H1 (cell line): ENCODE measurements around the gene LOXHD1. TPM values are rescaled to one million over a fixed set of nuclear protein-coding genes. Genes with fewer than 3 reads are reported as not detected.

Experiments
- CTCF ChIA-PET: fragments of 300-600 bp; sonication (Branson Sonifier 250); formaldehyde crosslinking; loops from one replicate; lab custom pipeline; 2021; ENCODE audit not compliant: partially characterized antibody; lab: Charles Lee
- POLR2A ChIA-PET: fragments of 300-600 bp; sonication (Branson Sonifier 250); formaldehyde crosslinking; loops from one replicate; lab custom pipeline; 2021; ENCODE audit warnings: inconsistent platforms; ENCODE audit not compliant: partially characterized antibody; lab: Charles Lee
- DNase-seq, 2 experiments: peaks; one replicate each; pipeline versions ENCODE4 v3.0.0 to v3.0.0-alpha.2; 2010 to 2022; ENCODE audit warnings: low spot score in 2 of 2, low read depth in 1 of 2, mixed read lengths in 1 of 2
- FAIRE-seq: peaks from 2 replicates; lab custom pipeline; 2011; peaks lifted over from hg19 to GRCh38; lab: Jason Lieb, UNC
- H2AFZ ChIP-seq: 2 replicates; pipeline ENCODE4 v1.8.1; 2012; ENCODE audit warnings: low read length, inconsistent platforms
- H2AK5ac ChIP-seq: 2 replicates; pipeline ENCODE4 v1.6.1; 2013; ENCODE audit warnings: low read depth, low read length
- H2BK120ac ChIP-seq: replicated peaks from 2 replicates; pipeline ENCODE3; 2013; ENCODE audit warnings: low read depth, low read length, inconsistent platforms
- H2BK12ac ChIP-seq: 2 replicates; pipeline ENCODE4 v1.6.1; 2013; ENCODE audit warnings: low read depth, low read length
- H2BK15ac ChIP-seq: 2 replicates; pipeline ENCODE4 v1.6.1; 2013; ENCODE audit warnings: low read length
- H2BK20ac ChIP-seq: 2 replicates; pipeline ENCODE4 v1.6.1; 2013; ENCODE audit warnings: low read length
- H2BK5ac ChIP-seq: 2 replicates; pipeline ENCODE4 v1.6.1; 2013; ENCODE audit warnings: low read depth, low read length
- H3K14ac ChIP-seq: 2 replicates; pipeline ENCODE4 v1.6.1; 2013; ENCODE audit warnings: inconsistent platforms; ENCODE audit not compliant: insufficient read length
- H3K18ac ChIP-seq: 2 replicates; pipeline ENCODE4 v1.6.1; 2013; ENCODE audit warnings: low read length; ENCODE audit errors: extremely low read depth
- H3K23ac ChIP-seq: 2 replicates; pipeline ENCODE4 v1.6.1; 2013; ENCODE audit warnings: inconsistent platforms; ENCODE audit not compliant: insufficient read length
- H3K23me2 ChIP-seq: 2 replicates; pipeline ENCODE4 v1.6.1; 2013; ENCODE audit warnings: low read depth, low read length
- H3K27ac ChIP-seq: 2 replicates; pipeline ENCODE4 v1.6.1; 2011; ENCODE audit warnings: low read depth, low read length, inconsistent platforms
- H3K27me3 ChIP-seq, 4 experiments: replicated peaks in 1 of 4; 1 replicate in 1 of 4; 2 replicates in 3 of 4; pipeline versions ENCODE4 v1.6.1 to v1.8.1; 2011 to 2013; ENCODE audit warnings: low read length in 3 of 4, mild to moderate bottlenecking in 3 of 4, inconsistent platforms in 2 of 4, mixed read lengths in 2 of 4, moderate library complexity in 1 of 4; ENCODE audit not compliant: control insufficient read depth in 3 of 4, insufficient read depth in 3 of 4; ENCODE audit errors: extremely low read depth in 1 of 4
- H3K36me3 ChIP-seq, 4 experiments: 2 replicates each; pipeline versions ENCODE4 v1.6.1 to v1.8.1; 2011 to 2013; ENCODE audit warnings: mild to moderate bottlenecking in 4 of 4, low read length in 3 of 4, moderate library complexity in 2 of 4, control low read depth in 1 of 4, inconsistent platforms in 1 of 4; ENCODE audit not compliant: insufficient read depth in 4 of 4, control insufficient read depth in 2 of 4
- H3K4ac ChIP-seq: replicated peaks from 2 replicates; pipeline ENCODE3; 2013; ENCODE audit warnings: low read length, low read depth, mixed read lengths, inconsistent platforms; ENCODE audit not compliant: insufficient read length
- H3K4me1 ChIP-seq, 4 experiments: replicated peaks in 1 of 4; 1 replicate in 1 of 4; 2 replicates in 3 of 4; pipeline versions ENCODE4 v1.6.1 to v1.8.1; 2011 to 2013; ENCODE audit warnings: low read length in 3 of 4, inconsistent platforms in 2 of 4, mixed read lengths in 1 of 4; ENCODE audit not compliant: insufficient read depth in 4 of 4, control insufficient read depth in 3 of 4
- H3K4me2 ChIP-seq, 2 experiments: 2 replicates each; pipeline versions ENCODE4 v1.6.1 to v1.8.1; 2011 to 2013; ENCODE audit warnings: low read depth in 2 of 2, low read length in 2 of 2, control low read depth in 1 of 2, inconsistent platforms in 1 of 2, mild to moderate bottlenecking in 1 of 2; ENCODE audit not compliant: insufficient read depth in 1 of 2
- H3K4me3 ChIP-seq, 4 experiments: fragments of 200-600, 300-600 bp in 1 of 4; sonication (generic), shearing (Covaris generic), sonication (Bioruptor Twin) in 1 of 4; 2 replicates each; pipeline versions ENCODE4 v1.5.1 to v1.8.1; 2011 to 2016; ENCODE audit warnings: low read length in 4 of 4, low read depth in 3 of 4, control low read depth in 2 of 4, inconsistent platforms in 2 of 4, mild to moderate bottlenecking in 2 of 4, mixed read lengths in 1 of 4, moderate library complexity in 1 of 4; ENCODE audit not compliant: insufficient read depth in 2 of 4; ENCODE audit errors: extremely low read depth in 1 of 4
- H3K56ac ChIP-seq: replicated peaks from 2 replicates; pipeline ENCODE3; 2013; ENCODE audit warnings: low read depth, mild to moderate bottlenecking, mixed read lengths, low read length, inconsistent platforms; ENCODE audit not compliant: insufficient read length
- H3K79me1 ChIP-seq: 2 replicates; pipeline ENCODE4 v1.6.1; 2013; ENCODE audit warnings: low read depth, low read length, control low read depth
- H3K79me2 ChIP-seq, 2 experiments: 2 replicates each; pipeline versions ENCODE4 v1.6.1 to v1.8.1; 2012 to 2013; ENCODE audit warnings: low read length in 2 of 2, mild to moderate bottlenecking in 2 of 2, inconsistent platforms in 1 of 2; ENCODE audit not compliant: insufficient read depth in 2 of 2, control insufficient read depth in 1 of 2
- H3K9ac ChIP-seq, 4 experiments: replicated peaks in 1 of 4; 1 replicate in 1 of 4; 2 replicates in 3 of 4; pipeline versions ENCODE4 v1.6.1 to v1.8.1; 2011 to 2013; ENCODE audit warnings: low read depth in 3 of 4, low read length in 3 of 4, control low read depth in 2 of 4, mild to moderate bottlenecking in 2 of 4, moderate library complexity in 2 of 4, inconsistent platforms in 1 of 4; ENCODE audit errors: extremely low read depth in 1 of 4
- H3K9me3 ChIP-seq, 2 experiments: 2 replicates each; pipeline versions ENCODE4 v1.6.1 to v1.8.1; 2012 to 2013; ENCODE audit warnings: mild to moderate bottlenecking in 2 of 2, moderate library complexity in 2 of 2, control low read depth in 1 of 2, inconsistent platforms in 1 of 2, low read depth in 1 of 2, low read length in 1 of 2, mixed read lengths in 1 of 2; ENCODE audit not compliant: insufficient read depth in 2 of 2
- H4K20me1 ChIP-seq, 2 experiments: replicated peaks in 1 of 2; 2 replicates each; pipeline versions ENCODE3 to v1.8.1; 2011 to 2013; ENCODE audit warnings: inconsistent platforms in 2 of 2, low read length in 2 of 2, mild to moderate bottlenecking in 1 of 2; ENCODE audit not compliant: insufficient read depth in 2 of 2, control insufficient read depth in 1 of 2
- H4K5ac ChIP-seq: 2 replicates; pipeline ENCODE4 v1.6.1; 2013; ENCODE audit warnings: low read length, low read depth, mixed read lengths, inconsistent platforms; ENCODE audit not compliant: insufficient read length
- H4K8ac ChIP-seq: 2 replicates; pipeline ENCODE4 v1.8.0; 2013; ENCODE audit warnings: mild to moderate bottlenecking, moderate library complexity, low read length, inconsistent platforms; ENCODE audit not compliant: insufficient read depth; ENCODE audit errors: extremely low read depth
- H4K91ac ChIP-seq: replicated peaks from 2 replicates; pipeline ENCODE3; 2013; ENCODE audit warnings: low read length, mixed read lengths, inconsistent platforms; ENCODE audit not compliant: insufficient read length
- CBX8 ChIP-seq: fragments of 300-800, 300-1000 bp; sonication (generic); IDR thresholded peaks from 2 replicates; pipeline ENCODE4 v1.7.1; 2016; ENCODE audit warnings: low read depth, low read length, borderline replicate concordance
- CHD1 ChIP-seq: IDR thresholded peaks from 2 replicates; pipeline ENCODE4 v1.6.1; 2012; ENCODE audit warnings: low read depth, low read length, improper control_type of control experiment
- CREB1 ChIP-seq: IDR thresholded peaks from 2 replicates; pipeline ENCODE4 v1.6.1; 2012; ENCODE audit warnings: inconsistent platforms
- GTF2F1 ChIP-seq: IDR thresholded peaks from 2 replicates; pipeline ENCODE4 v1.6.1; 2012; ENCODE audit warnings: low read depth, low read length, improper control_type of control experiment, borderline replicate concordance
- KDM1A ChIP-seq: fragments of 200-600, 300-600 bp; sonication (generic); IDR thresholded peaks from 2 replicates; pipeline ENCODE4 v1.7.1; 2016; ENCODE audit warnings: mild to moderate bottlenecking, low read length, borderline replicate concordance
- SRF ChIP-seq: IDR thresholded peaks from 2 replicates; pipeline ENCODE4 v1.6.1; 2011; ENCODE audit warnings: mild to moderate bottlenecking, low read depth, low read length, moderate library complexity
- TBP ChIP-seq: IDR thresholded peaks from 2 replicates; pipeline ENCODE4 v1.6.1; 2011; ENCODE audit warnings: low read depth, low read length, improper control_type of control experiment
- WGBS, 2 experiments: shearing (Covaris generic) in 1 of 2; methylation state at CpG; one replicate each; pipeline versions ENCODE4 v1.1.6 to v1.1.7; 2013 to 2015; ENCODE audit warnings: low lambda C conversion rate in 2 of 2, mixed read lengths in 2 of 2, inconsistent platforms in 1 of 2, low coverage in 1 of 2, missing lambda C conversion rate in 1 of 2; ENCODE audit not compliant: insufficient replicate concordance in 2 of 2, insufficient coverage in 1 of 2, insufficient read length in 1 of 2; ENCODE audit errors: extremely low coverage in 1 of 2, missing lambda C conversion rate in 1 of 2; 5-methylcytosine and 5-hydroxymethylcytosine counted together
- polyA plus RNA-seq, 7 experiments: library from polyadenylated mRNA; depleted of rRNA in 3 of 7; stranded (reverse) in 5 of 7; unstranded in 2 of 7; fragments of >200 nt in 5 of 7; fragments of 200-250 nt in 2 of 7; gene quantifications; 1 replicate in 5 of 7; 2 replicates in 1 of 7; 4 replicates in 1 of 7; pipeline versions ENCODE4 v1.2.1 to v1.2.3, GENCODE V29; 2011 to 2013; ENCODE audit warnings: missing spikeins in 2 of 7, mixed read lengths in 2 of 7
- total RNA-seq: library from RNA; stranded (reverse); fragmentation: NEBNext Ultra II Directional; extraction: Animal tissue kit (Norgen Biotek cat#: 25700); gene quantifications from 2 replicates; pipeline ENCODE4 v1.2.1, GENCODE V29; 2021

The LOXHD1 gene
- total and polyA plus RNA-seq, 2 of the 8 experiments (the other 6 are each of a cell fraction or from before 2014, with no cell fraction given): 0.02 TPM; not detected in 1

GRCh38 chr18:46434629-46435028, 222.4 kb downstream of the LOXHD1 start:
- peaks cover 2% of the 10 kb centered on the region; the same call in 1 of the 2 replicates for H3K23me2 ChIP-seq
- H3K23ac ChIP-seq: no peak overlapping the region
- H3K27me3 ChIP-seq: no peaks in the 10 kb centered on the region
- H3K79me2 ChIP-seq: no peaks in the 10 kb centered on the region
- H3K4me2 ChIP-seq: no peak overlapping the region
- peak overlapping the region; percentile 4; the same call in 1 of the 2 replicates for H2BK15ac ChIP-seq
- H3K36me3 ChIP-seq: no peaks in the 10 kb centered on the region
- no peak overlapping the region for H4K91ac ChIP-seq
- POLR2A ChIA-PET: interaction anchor here (1.4 to 2.5 kb wide), 3 partner anchors 11 to 24 kb away, joined by 4 to 8 read pairs (median 5); no protein-coding TSS in a partner anchor
- H3K9ac ChIP-seq: no peak overlapping the region
- H4K5ac ChIP-seq: no peak overlapping the region
- no peak overlapping the region for H2AK5ac ChIP-seq
- no peak overlapping the region for H2BK120ac ChIP-seq
- WGBS, 2 experiments: 95% methylated on average over 3 of the region's 3 CpGs; no CpG with 5 or more reads in 1 of the 2 experiments
- H2BK20ac ChIP-seq: 0 out of 2 replicates have a peak overlapping the region, but pooled peaks have one; percentile 21
- no peak overlapping the region for H3K18ac ChIP-seq
- H2AFZ ChIP-seq: no peak overlapping the region
- no peaks in the 10 kb centered on the region for H4K20me1 ChIP-seq
- H3K4me3 ChIP-seq: no peak overlapping the region
- no peak for FAIRE-seq
- H3K4me1 ChIP-seq: peaks cover 0 to 17% (median 9%) of the 10 kb centered on the region in 4 experiments; a peak in 6 of 7 replicates
- no peak overlapping the region for H3K27ac ChIP-seq
- no peak overlapping the region for H3K56ac ChIP-seq
- CTCF ChIA-PET: interaction anchor here (0.7 to 4.3 kb wide), 7 partner anchors 12 to 189 kb away, joined by 3 to 33 read pairs (median 4); no protein-coding TSS in a partner anchor
- no peak overlapping the region for H2BK5ac ChIP-seq
- DNase-seq: no peak
- H3K4ac ChIP-seq: no peak overlapping the region
- H3K79me1 ChIP-seq: no peaks in the 10 kb centered on the region
- TF ChIP-seq KDM1A (no peak), TBP (no peak), CREB1 (no peak), SRF (no peak), CHD1 (no peak), CBX8 (no peak), GTF2F1 (no peak)
- no peaks in the 10 kb centered on the region for H3K9me3 ChIP-seq
- H4K8ac ChIP-seq: no peak overlapping the region
- no peak overlapping the region for H3K14ac ChIP-seq
- H2BK12ac ChIP-seq: peak overlapping the region; percentile 41; the same call in 1 of the 2 replicates
